Measurements from ENCODE around the gene ALG2. TPM values are rescaled to one million over a fixed set of nuclear protein-coding genes. Genes with fewer than 3 reads are reported as not detected.
A peak's percentile ranks its signal among the peaks of the same experiment; 100 is the strongest.

ALG2 gene
- total RNA-seq, 1 donor: 64.8 TPM

GRCh38 chr9:99187311-99187710, 34.4 kb downstream of the ALG2 start:
- no peak for DNase-seq (ENCODE audit: low read depth)
- TF ChIP-seq CTCF (IDR thresholded peaks at IDR 0.05; ENCODE audit: insufficient read depth, low read depth, low read length): no peak
- H3K4me3 ChIP-seq (ENCODE audit: low read depth, low read length): no peak overlapping the region

- TF ChIP-seq CTCF (IDR thresholded peaks at IDR 0.05; ENCODE audit: insufficient read depth, low read depth, low read length): no peak
Observed at GRCh38 chr9:99185934-99186333, 35.8 kb downstream of the ALG2 start.

GRCh38 chr9:99185348-99185632, 36.5 kb downstream of the ALG2 start:
- TF ChIP-seq CTCF (IDR thresholded peaks at IDR 0.05; ENCODE audit: insufficient read depth, low read depth, low read length): no peak
- H3K4me3 ChIP-seq (ENCODE audit: low read depth, low read length): no peak overlapping the region
- no peak for DNase-seq (ENCODE audit: low read depth)

More at GRCh38 chr9:99185934-99186333, 35.8 kb downstream of the ALG2 start:
- DNase-seq (ENCODE audit: low read depth): no peak
- no peak overlapping the region for H3K4me3 ChIP-seq (ENCODE audit: low read depth, low read length)

- peak; percentile 98 for TF ChIP-seq CTCF (IDR thresholded peaks at IDR 0.05; ENCODE audit: insufficient read depth, low read depth, low read length)
- peak overlapping the region; percentile 28 for H3K4me3 ChIP-seq (ENCODE audit: low read depth, low read length)
- peak; percentile 89 for DNase-seq (ENCODE audit: low read depth)
Observed at GRCh38 chr9:99184475-99185347, 37.0 kb downstream of the ALG2 start.

GRCh38 chr9:99184110-99184474, 37.6 kb downstream of the ALG2 start:
- H3K4me3 ChIP-seq (ENCODE audit: low read depth, low read length): no peak overlapping the region
- TF ChIP-seq CTCF (IDR thresholded peaks at IDR 0.05; ENCODE audit: insufficient read depth, low read depth, low read length): no peak
- DNase-seq (ENCODE audit: low read depth): no peak

GRCh38 chr9:99183616-99184015, 38.1 kb downstream of the ALG2 start:
- no peak overlapping the region for H3K4me3 ChIP-seq (ENCODE audit: low read depth, low read length)
- no peak for DNase-seq (ENCODE audit: low read depth)
- TF ChIP-seq CTCF (IDR thresholded peaks at IDR 0.05; ENCODE audit: insufficient read depth, low read depth, low read length): no peak

- H3K4me3 ChIP-seq (ENCODE audit: low read depth, low read length): no peak overlapping the region
- no peak for TF ChIP-seq CTCF (IDR thresholded peaks at IDR 0.05; ENCODE audit: insufficient read depth, low read depth, low read length)
- DNase-seq (ENCODE audit: low read depth): peak; percentile 32
Observed at GRCh38 chr9:99182356-99182755, 39.4 kb downstream of the ALG2 start.
